GM19438 (cell line): ENCODE measurements around the gene IFRD1.
"Not testable (repeated sequence)": the region's sequence is repeated elsewhere in the genome, so short reads cannot be mapped to it uniquely, and the experiment has no call there.

Experiments used
- ATAC-seq: cut with Tn5 transposase; IDR thresholded peaks from one replicate; pipeline ENCODE4 v1.9.1; 2021; ENCODE audit warnings: low read depth; ENCODE audit not compliant: unreplicated experiment

IFRD1 gene

DNA sequence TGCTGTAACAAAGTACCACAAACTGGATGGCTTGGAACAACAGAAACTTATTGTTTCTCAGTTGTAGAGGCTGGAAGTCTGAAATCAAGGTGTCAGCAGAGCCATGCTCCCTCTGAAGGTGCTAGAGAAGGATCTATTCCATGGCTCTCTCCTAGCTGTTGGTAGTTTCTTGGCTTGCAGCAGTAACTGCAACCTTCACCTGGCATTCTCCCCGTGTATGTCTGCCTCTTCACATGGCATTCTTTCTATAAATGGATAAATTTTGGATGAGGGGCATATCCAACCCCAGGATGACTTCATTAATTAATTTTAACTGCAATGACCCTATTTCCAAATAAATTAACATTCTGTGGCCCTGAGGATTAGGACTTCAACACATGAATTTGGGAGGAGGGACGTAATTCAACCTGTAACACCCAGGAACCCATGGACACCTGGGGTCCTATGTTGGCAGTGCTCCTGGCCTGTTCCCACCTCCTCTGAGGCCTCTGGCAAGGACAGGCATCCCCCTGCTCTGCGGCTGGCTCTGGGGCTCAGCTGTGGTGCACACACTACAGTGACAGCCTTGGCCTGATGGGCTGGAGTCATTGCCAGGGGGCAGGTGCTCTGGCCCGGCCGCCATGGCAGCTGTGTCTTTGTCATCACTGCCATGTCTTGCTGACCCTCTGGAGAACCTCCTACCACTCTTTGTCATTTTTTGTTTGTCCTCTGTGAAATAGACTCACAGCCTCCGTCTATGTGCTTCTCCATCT lies 61.4 kb downstream of the IFRD1 start:
- no peak for ATAC-seq

DNA sequence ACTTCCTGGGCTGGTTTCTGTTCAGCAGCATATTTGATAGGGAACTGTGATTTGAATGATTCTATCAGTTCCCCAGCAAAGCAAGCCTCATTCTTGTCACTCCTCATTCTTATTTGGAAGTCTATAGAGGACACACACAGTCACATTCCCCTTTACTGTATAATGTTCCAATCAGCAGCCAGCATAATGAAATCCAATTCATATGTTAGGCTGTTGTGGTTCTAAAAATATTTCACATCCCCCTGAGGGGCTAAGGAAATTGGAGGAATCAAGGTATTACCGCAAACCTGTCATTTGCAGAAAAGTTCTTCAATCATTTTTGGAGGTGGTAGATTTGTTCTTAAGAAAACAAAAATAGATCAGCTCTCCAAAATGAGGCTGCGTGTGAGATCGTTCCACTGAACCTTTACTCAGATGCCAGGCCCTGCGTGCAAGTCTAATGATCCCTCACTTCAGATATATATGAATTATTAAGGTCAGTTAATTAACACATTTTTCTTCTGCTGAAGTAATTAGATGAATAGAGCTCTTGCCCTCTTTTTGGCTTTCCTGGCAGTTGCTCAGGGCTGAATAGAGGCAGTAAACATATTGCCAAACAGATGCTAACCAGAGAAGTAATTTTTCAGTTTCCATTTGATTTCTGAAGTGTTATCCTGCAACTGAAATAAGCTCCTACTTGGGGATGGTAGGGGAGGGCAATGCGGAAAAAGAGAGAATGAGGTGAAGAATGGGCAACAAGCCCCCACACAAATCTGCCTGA lies 62.4 kb downstream of the IFRD1 start:
- ATAC-seq: no peak

DNA sequence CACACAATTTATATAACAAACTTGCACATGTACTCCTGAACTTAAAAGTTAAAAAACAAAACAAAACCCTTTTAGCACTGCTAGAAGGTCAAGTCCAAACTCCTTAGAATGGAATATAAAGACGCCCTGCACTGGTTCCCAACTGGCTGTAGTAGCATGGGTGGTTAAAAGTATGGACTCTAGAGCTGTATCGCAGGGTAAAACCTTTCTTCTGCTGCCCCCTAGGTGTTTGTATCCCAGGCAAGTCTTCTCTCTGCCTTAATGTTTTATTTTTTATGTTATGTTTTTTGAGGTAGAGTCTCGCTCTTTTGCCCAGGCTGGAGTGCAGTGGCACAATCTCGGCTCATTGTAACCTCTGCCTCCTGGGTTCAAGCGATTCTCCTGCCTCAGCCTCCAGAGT lies 65.7 kb downstream of the IFRD1 start:
- no peak for ATAC-seq

DNA sequence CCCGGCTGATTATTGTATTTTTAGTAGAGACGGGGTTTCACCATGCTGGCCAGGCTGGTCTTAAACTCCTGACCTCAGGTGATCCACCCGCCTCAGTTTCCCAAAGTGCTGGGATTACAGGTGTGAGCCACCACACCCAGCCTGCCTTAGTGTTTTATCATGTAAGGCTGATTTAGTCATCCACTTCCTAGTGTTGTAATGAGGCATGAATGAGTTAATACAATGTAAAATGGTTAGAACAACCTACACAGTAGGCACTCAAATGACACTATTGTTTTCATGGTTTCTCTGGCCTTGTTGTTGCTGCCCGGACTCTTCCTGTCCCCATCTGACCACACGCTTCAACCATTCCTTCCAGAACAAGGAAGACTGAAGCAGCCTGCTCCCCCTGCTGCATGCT lies 66.2 kb downstream of the IFRD1 start:
- not testable (repeated sequence) for ATAC-seq

DNA sequence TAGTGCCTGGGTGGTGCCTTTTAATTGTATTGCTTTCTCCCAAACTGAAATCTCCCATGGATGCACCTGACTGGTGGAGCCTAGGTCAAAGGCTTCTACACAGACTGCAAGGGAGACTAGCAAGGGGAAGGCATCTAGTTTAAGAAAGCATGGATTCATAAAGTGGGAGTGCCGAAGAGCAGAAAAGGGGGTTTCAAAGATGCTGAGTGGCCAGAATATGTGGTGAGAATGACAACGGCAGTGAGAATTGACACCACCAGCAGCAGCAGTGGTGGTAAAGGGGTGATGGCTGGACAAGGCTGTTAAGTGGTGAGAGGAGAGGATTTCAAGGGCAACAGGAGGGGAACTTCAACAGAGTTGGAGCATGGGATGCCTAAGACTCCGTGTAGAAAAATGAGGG lies 67.2 kb downstream of the IFRD1 start:
- ATAC-seq: no peak

DNA sequence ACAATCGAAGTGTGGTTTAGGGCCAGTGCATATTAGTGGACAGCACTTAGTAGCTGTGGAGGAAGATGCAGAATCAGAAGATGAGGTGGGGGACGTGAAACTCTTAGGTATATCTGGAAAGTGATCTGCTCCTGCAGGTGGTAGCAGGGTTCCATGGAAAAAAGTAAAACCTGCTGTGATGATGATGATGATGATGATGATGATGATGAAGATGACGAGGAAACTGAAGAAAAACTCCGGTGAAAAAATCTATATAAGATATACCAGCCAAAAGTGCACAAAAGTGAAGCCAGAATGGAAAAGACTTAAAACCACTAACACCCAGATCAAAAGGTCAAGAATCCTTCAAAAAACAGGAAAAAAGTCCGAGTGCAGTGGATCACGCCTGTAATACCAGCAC lies 70.5 kb downstream of the IFRD1 start:
- no peak for ATAC-seq

DNA sequence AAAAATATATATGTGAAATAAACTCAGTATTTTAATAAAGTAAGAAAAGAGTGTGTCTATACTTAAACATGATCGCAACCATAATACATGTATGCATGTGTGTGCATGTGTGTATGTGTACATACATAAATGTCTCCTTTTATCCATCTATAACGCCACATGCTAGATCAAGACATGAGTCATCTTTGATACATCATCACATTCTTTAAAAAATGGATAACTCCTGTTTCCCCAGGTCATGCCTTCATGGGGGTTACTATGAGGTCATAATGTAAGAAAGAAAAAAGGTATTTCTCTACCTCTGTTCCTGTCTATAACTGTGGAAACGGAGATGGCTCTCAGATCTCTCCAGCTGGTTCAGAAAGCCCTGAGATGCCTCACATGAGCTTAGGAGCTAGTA lies 71.7 kb downstream of the IFRD1 start:
- ATAC-seq: no peak

DNA sequence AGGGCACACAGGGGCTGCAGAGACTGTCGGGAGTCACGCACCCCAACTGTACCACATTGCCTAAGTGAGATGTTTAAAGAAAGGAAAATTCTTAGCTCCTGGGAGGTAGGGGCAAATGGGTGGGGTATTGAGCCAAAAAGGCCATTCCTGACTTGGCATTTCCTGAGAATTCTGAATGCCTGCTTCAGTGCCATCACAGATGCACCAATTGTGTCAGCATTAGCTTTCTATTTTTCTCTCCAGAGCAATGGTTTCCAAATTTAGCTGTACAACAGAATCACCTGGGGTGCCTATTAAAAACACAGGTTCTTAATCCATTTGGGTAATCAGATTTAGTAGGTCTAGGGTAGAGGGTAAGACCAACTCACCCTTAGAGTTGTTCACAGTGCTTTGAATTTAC lies 73.6 kb downstream of the IFRD1 start:
- no peak for ATAC-seq
